AG04450 (cell line): ENCODE results near the gene SECTM1. TPM values are rescaled to one million over a fixed set of nuclear protein-coding genes. Genes with fewer than 3 reads are reported as not detected.

ENCODE experiments used
- CTCF ChIA-PET: fragments of 300-600, 350-600 bp; formaldehyde crosslinking; extraction: SDS; loops from one replicate; lab custom pipeline; 2022; ENCODE audit warnings: antibody characterized with exemption, inconsistent platforms; lab: Charles Lee
- POLR2A ChIA-PET: fragments of 350-600 bp; formaldehyde crosslinking; extraction: SDS; loops from one replicate; lab custom pipeline; 2021; ENCODE audit warnings: antibody characterized with exemption, inconsistent platforms; lab: Yijun Ruan, JAX
- DNase-seq: peaks from one replicate; pipeline ENCODE4 v3.0.0-alpha.2; 2011; ENCODE audit warnings: low read depth, low spot score
- H3K27ac ChIP-seq: one replicate; pipeline ENCODE4 v1.5.1; 2012; ENCODE audit warnings: low read depth, low read length, control low read depth
- H3K27me3 ChIP-seq: one replicate; pipeline ENCODE4 v1.6.0; 2012; ENCODE audit warnings: low read length; ENCODE audit not compliant: control insufficient read depth, insufficient read depth
- H3K4me3 ChIP-seq: 2 replicates; pipeline ENCODE4 v1.5.1; 2011; ENCODE audit warnings: mild to moderate bottlenecking, low read depth, low read length, control low read depth
- H3K9me3 ChIP-seq: 2 replicates; pipeline ENCODE4 v1.5.1; 2012; ENCODE audit warnings: low read length; ENCODE audit not compliant: control insufficient read depth, insufficient read depth
- CTCF ChIP-seq: IDR thresholded peaks from 2 replicates; pipeline ENCODE4 v1.5.1; 2011; ENCODE audit warnings: low read depth, low read length, control low read depth, inconsistent platforms
- polyA plus RNA-seq: library from polyadenylated mRNA; depleted of rRNA; stranded (reverse); fragments of >200 nt; gene quantifications from 2 replicates; pipeline ENCODE4 v1.2.3, GENCODE V29; 2011

SECTM1 gene
- polyA plus RNA-seq, 1 experiment: 8.0 TPM

DNA sequence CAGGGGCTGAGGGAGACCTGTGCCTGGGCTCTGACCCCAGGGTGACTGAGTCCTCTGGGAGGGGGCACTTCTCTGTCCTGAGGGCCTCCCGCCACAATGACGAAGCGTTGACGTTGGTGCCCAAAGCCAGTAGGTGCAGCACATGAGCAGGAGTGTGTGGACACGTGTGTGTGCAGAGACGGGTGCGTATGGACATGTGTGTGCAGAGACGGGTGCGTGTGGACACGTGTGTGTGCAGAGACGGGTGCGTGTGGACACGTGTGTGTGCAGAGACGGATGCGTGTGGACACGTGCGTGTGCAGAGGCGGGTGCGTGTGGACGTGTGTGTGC, 15.4 kb downstream of the SECTM1 start:
- Histone ChIP-seq H3K27me3 (peaks cover 41% of the 10 kb centered on the region), H3K27ac (no peak overlapping the region), H3K4me3 (no peak overlapping the region), H3K9me3 (peaks cover 32% of the 10 kb centered on the region)
- ChIA-PET CTCF (no interaction called here), POLR2A (no interaction called here)
- TF ChIP-seq CTCF: no peak
- DNase-seq: no peak

- ChIA-PET CTCF (no interaction called here), POLR2A (no interaction called here)
- Histone ChIP-seq H3K9me3 (peaks cover 32% of the 10 kb centered on the region), H3K27me3 (peaks cover 41% of the 10 kb centered on the region), H3K4me3 (no peak within 1 kb of the TSS), H3K27ac (no peak within 1 kb of the TSS)
- no peak for TF ChIP-seq CTCF
- DNase-seq: no peak
Observed at GRCh38 chr17:82317394-82318168, 16.0 kb downstream of the SECTM1 start, which contains the start of gene CD7. Gene CD7, minus strand, starts transcription at chr17:82317608. Its CDS starts 113 bp downstream, at chr17:82317495.

DNA sequence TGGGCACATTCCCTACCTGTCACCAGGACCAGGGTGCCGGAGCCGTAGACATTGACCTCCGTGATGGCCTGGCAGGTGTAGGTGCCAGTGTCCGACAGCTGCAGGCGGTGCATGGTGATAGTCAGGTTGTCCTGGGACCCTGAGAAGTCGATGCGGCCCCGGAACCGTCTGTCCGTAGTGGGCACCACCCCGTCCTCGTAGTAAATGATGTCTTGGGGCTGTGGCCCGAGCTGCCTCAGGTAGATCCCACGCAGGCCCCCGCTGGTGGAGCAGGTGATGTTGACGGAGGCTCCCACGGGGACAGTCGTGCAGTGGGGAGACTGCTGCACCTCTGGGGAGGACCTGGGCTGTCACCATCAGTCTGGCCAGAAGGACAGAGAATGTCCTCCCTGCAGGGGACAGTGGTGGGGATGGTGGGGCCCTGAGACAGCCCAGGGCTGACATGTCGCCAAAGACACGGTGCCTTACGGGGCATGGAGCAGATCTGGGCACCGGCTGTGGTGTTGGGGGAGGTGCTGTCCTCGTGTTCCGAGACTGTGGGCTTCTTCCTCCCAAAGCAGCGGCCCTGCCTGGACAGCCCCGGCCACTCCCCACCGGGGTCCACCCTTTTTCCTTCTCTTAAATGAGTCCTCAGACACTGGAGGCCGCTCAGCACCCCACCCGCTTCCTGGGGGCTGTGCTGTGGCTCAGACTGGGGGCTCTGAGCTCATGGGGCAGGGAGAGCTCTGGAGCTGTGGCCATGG, 16.7 kb downstream of the SECTM1 start:
- ChIA-PET CTCF (no interaction called here), POLR2A (no interaction called here)
- H3K4me3 ChIP-seq: no peak overlapping the region
- DNase-seq: no peak
- peaks cover 32% of the 10 kb centered on the region for H3K9me3 ChIP-seq
- TF ChIP-seq CTCF: no peak
- no peak overlapping the region for H3K27ac ChIP-seq
- peaks cover 41% of the 10 kb centered on the region for H3K27me3 ChIP-seq

DNA sequence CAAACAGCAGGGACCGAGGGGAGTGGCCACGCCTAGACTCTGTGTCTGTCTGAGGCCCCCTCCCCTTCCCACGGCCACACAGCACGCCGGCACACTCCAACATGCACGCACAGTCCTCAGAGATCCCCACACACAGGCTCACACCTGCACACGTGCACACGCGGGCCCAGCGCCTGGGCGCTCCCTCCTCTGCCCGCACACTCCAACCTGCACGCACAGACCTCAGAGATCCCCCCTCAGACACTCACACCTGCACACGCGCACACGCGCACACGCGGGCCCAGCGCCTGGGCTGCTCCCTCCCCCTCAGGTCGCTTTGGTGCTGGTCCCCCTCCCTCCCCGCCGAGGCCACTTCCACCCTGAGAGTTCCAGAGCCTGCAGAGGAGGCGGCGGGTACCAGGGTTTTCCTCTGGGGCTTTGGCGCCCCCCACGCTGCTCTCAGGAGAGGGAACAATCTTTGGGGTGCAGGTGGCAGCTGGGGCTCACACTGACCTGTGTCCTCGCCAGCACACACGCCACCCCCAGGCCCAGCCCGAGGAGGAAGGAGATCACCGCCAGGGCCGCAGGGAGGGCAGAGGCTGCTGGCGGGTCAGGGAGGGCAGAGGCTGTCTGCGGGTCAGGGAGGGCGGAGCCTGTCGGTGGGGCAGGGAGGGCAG, 17.7 kb downstream of the SECTM1 start:
- Histone ChIP-seq H3K27me3 (peaks cover 41% of the 10 kb centered on the region), H3K9me3 (peaks cover 32% of the 10 kb centered on the region), H3K4me3 (no peak overlapping the region), H3K27ac (no peak overlapping the region)
- no peak for TF ChIP-seq CTCF
- ChIA-PET CTCF (no interaction called here), POLR2A (no interaction called here)
- no peak for DNase-seq
